Pulmonary artery endothelial cell (primary cell): ENCODE results near the gene ATXN3. TPM values are rescaled to one million over a fixed set of nuclear protein-coding genes. Genes with fewer than 3 reads are reported as not detected.

Experiments used
- DNase-seq: peaks from one replicate; pipeline ENCODE4 v3.0.0-alpha.2; 2011; ENCODE audit warnings: low read depth, low spot score
- total RNA-seq: library from RNA; depleted of rRNA; stranded (reverse); fragments of >200 nt; gene quantifications from 2 replicates; pipeline ENCODE4 v1.2.3, GENCODE V29; 2014

The ATXN3 gene
- 41.7 and 45.5 TPM in 2 replicates for total RNA-seq

DNA sequence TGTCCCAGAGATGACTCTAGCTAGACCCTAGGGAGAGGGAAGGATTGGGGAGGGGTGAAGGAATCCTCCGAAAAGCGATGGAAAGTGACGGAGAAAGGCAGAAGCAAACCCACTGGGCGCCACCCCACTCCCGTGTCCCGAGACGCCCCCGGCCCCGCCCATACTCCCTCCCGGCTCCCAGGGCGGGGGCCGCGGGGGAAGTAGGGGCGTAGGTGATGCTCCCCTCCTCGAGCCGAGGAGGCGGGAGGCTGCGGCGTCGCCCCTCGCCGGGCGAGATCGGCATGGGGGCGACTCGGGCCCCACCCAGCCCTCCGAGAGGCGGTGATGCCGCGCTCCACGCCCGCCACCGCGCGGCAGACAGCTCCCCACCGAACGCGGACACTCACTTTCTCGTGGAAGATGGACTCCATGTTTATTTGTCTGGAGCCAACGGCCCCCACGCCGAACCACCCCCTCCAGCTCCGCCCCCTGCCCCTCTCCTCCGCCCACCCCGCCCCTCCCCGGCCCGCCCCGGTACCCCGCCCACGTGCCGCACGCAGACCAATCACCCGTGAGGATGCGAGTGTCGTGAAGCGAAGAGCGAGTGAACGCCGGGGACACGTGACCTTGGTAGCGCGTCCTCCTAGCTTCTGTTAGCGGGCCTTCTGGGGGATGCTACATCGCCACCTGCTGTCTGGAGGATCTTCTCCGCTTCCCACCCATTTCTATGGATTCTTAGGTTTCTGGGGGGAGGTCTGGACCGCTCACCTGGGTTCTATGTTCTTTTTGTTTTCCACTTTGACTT is at the start of gene ATXN3:
Gene ATXN3 (minus strand): TSS at position 440 of the 784 bp plus-strand sequence. CDS start 30 bp downstream, at position 410.
- DNase-seq, result peak; percentile 96

DNA sequence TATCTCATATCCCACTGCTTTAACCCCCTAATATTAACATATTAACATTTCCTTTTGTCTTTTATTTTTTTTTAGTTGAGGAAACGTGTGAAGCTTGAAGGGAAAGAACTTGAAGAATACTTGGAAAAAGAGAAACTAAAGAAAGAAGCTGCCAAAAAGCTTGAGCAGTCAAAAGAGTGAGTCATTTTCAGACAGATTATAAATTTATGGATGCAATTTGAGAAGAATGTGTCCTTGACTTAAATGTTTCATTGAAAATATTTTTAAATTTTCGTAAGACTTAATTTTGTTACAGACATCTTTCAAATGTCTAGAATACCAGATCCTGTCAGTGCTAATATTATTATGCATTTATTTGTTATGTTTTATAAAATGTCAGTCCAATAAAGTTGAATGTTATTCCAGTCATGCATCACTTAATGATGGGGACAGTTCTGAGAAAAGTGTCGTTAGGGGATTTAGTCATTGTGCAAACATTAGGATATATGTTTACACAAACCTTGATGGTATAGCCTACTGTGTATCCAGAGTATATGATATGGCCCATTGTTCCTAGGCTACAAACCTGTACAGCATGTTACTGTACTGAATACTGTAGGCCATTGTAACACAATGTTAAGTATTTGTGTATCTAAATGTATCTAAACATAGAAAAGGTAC is 48.0 kb upstream of the ATXN3 start:
- DNase-seq, result no peak

DNA sequence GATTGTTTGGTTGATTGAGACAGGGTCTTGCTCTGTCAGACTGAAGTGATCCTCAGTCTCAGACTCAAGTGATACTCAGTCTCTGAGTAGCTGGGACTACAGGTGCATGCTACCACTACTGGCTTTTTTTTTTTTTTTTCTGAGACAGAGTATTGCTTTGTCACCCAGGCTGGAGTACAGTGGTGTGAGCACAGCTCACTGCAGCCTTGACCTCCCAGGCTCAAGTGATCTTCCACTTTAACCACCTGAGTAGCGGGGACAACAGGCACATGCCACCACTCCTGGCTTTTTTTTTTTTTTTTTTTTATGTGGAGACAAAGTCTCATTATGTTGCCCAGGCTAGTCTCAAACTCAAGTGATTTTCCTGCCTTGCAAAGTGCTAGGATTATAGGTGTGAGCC is 47.2 kb upstream of the ATXN3 start:
- DNase-seq, result no peak

DNA sequence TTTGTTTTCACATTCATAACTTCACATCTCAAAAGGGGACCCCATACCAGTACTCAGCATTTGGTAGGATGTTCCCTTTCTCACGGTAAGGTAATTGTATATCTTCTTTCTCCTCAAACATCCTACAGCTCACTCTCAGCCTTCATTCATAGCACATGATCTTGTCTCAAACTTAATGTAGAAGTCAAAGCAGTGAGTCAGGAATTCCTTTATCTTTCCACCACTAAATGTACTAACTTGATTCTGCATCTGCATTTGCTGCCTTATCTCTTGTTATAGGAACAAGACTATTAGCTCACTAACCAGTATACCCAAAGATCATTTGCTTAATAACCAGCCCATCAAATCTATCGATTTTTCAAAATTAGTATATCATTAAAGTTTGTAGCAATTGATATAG is 38.3 kb upstream of the ATXN3 start:
- DNase-seq, result no peak

DNA sequence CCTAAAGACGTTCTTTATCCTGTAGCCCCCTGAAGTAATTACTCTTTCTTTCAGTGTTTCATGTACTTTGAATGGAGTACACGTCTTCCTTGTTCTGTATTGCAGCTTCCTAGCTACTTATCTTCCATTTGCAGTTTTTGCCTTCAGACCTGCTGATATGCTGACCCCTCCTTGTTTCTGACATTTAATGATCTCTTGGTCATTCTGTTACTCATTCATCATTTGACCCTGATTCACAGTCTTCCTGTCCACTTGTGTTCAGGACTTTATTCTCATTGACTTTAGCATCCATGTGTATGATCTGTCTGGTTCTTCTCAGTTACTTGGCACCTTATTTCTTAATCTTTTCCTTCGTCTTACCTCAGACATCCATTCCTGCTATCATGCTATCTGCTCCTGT is 37.6 kb upstream of the ATXN3 start:
- DNase-seq, result no peak

DNA sequence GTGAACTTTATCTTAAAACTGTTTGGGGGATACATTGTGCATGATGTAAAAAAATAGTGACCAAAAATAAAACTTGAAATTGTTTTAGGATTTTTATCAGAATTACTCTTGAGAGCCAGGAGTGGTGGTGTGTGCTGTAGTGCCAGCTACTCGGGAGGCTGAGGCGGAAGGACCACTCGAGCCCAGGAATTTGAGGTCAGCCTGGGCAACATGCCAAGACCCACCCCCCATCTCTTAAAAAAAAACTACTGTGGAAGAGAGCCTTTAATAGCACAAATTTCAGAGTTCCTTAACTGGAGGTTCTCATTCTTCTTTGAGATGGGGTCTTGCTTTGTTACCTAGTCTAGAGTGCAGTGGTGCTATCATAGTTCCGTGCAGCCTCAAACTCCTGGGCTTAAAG is 36.9 kb upstream of the ATXN3 start:
- DNase-seq, result no peak

DNA sequence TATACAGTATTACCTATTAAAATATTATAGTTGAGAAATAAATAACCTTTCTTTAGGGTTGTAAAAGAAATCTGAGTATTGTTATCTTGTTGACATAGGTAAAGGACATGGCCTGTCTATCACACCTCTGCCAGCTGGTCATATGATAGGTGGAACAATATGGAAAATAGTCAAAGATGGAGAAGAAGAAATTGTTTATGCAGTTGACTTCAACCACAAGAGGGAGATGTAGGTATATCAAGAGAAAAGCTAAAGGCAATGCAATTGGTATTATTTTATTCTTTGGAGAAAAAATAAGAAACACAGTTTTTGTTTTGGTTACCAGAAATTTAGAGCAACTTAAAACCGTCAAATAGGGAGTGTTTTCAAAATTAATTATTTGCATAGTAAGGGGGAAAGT is 28.9 kb upstream of the ATXN3 start:
- no peak for DNase-seq

DNA sequence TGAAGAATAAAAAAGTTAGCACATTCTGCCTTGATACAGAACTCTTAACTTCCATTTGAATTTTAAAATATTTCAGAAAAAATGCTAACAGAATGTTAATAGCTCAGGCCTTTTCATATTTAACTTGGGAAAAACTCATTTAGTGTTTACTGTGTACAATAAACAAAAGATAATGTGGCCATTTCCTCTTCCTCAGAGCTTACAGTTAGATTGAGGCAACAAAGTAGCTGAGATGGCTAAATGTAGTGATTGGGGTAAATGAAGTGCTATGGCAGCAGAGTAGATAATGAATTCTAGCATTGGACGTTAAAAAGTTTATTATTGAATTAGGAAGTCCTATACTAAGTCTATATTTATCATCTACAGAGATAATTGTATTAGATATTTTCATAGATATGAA is 28.1 kb upstream of the ATXN3 start:
- DNase-seq, result no peak

DNA sequence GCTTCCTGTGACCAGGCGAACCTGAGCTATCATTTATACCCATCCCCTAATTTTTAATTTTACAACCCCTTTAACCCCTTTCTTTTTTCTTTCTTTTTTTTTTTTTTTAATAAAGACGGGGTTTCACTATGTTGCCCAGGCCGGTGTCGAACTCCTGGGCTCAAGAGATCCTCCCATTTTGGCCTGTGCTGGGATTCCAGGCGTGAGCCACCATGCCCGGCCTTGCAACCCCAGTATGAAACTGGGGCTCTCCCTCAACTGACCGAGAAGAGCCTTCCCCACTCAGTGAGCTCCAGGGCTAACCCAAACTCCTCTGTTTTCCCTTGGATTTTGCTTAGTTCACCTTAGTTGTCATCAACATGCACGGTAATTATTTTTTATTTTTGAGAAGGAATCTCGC is 16.4 kb upstream of the ATXN3 start:
- DNase-seq, result no peak

DNA sequence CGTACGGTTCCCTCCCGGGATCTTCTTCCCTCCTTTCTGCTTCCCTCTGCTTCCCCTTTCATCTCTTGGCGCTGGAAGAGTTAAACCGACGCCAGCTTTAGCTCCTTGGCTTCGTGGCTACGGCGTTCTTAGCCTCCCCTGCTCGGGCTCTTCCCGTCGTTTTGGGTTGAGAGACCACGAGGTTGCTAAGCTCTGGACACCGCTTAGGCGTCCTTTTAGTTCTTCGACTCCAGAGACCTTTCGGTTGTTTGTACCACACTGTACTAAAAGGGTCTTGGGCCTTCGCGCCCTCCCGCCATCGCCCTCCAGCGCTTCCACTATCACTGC is 15.9 kb upstream of the ATXN3 start:
- DNase-seq, result no peak

DNA sequence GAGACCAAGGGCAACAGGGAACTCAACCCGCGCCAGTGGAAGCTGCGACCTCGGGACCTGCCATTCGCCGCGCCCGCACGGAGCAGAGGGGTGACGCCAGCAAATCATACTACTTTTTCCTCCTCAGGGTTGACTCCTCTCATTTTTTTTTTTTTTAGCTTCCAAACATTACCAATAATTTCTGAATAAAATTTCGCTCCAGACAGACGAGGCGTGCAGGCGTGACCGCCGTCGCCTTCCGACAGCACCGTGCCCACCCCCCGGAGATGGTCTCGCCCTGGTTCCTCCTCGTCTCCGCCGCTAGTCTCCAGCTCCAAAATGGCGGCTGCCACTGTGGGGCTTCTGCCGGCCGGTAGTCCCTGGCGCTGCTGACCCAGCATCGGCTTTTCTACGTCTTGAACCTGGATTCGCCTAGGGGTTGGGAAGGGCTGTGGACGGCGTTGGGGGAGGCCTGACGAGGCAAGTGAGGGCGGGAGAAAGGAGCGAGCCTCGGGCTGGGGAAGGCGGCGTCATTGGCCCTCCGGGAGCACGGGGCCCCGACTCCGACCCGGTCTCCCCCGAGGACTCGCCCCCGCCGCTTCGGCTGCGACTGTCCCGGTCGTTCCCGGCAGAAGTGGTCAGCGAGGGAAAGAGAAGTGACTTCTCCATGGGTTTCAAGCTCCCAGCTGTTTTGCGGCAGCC is 15.4 kb upstream of the ATXN3 start, which contains the start of the genes CPSF2 and NDUFB1:
Gene CPSF2 (plus strand): TSS at position 300 of the 681 bp plus-strand sequence. CDS start 9,016 bp downstream, outside the sequence.
Gene NDUFB1 (minus strand): TSS at position 37 of the 681 bp plus-strand sequence. CDS start 4,069 bp downstream, outside the sequence.
- DNase-seq, result peak; percentile 30

DNA sequence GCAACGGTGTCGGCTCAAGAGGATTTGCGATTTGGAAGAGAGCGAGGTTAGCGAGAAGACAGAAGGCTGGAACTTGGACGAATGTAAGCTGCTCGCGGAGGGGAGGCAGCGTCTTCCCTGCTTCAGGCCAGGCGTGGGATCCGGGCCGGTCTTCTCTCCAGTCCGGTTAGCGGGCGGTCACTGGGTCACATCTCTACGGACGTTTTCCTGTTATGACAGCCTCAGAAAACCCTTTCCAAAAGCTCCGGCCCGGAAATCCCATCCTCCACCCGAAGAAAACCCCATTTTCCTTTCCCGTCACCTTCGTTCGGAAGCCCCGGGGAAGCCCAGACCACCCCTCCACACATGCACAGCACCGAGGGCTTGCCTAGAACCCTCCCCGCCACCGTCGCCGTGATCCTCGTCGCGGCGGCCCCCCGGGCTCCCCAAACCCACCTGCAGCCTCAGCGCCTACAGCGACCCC is 14.9 kb upstream of the ATXN3 start:
- no peak for DNase-seq

DNA sequence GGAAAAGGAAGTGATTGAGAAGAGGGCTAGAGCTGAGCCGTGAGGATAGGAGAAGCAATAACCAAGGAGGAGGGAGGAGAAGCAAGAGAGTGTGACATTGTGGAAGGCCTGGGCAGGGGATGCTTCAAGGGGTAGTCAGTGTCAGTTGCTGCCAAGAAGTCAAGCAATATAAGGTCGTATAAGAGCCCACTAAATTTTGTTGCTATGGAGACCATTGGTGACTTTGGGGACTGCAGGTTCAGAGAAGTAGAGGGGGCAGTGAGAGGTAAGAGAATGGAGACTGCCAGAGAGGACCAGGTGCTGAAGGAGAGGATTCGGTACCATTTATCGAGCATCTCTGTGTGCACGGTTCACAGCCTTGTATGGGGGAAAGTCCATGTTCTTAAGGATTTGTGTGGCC is 3.1 kb upstream of the ATXN3 start:
- no peak for DNase-seq

DNA sequence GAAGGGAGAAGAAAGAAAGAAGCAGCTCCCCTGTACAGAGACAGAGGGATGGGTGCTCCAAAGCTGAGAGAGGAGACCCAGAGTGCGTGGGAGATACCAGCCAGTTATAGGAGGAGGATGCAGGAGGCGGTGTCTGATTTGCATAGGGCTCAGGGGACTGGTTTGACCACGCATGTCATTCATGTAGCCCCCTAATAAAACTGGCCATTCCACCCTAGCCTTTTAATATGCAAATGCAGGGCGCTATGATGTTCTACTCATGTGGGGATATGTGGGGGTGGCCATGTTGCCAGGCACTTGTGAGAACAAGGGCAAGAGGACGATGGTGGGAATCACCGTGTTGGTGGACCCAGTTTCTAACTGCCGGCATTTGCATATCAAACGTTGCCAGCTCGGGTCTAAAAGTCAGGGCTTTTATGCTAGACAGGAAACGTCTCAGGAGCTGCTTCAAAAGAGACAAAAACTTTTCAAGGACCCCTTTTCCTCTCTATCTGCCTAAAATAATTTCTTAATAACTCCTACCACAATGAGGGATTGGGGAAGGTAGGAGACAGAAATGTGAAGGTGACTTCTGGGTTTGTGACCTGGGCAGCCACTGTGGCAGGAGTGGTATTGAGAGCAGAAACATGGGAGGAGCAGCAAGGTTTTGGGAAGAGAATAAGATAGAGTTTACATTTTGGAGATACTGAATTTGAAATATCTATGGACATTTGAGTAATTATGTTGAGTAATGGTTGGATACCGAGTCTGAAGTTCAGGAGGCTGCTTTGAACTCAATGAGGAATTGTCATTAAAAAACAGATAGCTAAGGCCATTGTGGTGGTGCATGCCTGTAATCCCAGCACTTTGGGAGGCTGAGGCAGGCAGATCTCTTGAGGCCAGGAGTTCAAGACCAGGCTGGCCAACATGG is 2.2 kb upstream of the ATXN3 start:
- no peak for DNase-seq

DNA sequence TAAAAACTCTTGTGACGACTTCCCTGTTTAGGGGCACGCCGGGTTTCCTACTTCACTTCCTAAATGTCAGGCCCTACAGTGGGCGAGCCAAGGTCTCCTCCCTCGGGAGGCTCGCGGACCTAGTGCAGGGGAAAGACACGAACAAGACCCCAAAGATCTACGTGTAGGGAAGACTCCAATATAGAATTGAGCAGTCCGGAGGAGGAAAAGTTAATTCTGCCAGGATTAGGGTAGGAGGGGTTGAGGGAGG is 564 bp downstream of the ATXN3 start:
- DNase-seq, result no peak

DNA sequence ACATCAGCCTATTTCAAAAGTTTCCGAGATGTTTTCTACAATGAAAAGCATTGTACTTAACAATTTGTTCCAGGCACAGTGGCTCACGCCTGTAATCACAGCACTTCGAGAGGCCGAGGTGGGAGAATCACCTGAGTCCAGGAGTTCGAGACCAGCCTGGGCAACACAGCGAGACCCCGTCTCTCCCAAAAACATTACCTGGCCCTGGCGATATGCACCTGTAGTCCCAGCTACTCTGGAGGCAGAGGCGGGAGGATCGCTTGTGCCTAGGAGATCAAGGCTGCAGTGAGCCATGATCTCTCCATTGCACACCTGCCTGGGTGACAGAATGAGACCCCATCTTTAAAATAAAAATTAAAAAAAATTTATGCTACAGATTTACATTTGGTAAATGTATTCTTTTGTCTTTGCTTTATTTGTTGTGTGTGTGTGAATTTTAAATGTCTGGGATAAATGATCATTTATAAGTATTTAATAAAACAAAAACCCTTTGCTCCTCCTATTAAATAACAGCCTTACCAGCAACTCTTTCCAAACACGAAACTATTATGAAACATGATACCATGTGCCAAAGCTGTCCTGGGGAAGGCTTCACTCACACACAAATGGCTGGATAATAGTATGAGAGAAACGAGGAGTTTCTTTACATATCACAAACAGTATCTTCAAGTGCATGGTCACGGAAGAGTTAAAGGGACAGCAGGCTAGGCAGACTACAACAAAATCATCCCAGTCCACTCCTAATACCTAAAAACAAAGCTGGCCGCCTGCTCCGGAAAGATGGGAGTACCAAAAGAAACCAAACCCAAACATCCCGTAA is 1.1 kb downstream of the ATXN3 start:
- no peak for DNase-seq

DNA sequence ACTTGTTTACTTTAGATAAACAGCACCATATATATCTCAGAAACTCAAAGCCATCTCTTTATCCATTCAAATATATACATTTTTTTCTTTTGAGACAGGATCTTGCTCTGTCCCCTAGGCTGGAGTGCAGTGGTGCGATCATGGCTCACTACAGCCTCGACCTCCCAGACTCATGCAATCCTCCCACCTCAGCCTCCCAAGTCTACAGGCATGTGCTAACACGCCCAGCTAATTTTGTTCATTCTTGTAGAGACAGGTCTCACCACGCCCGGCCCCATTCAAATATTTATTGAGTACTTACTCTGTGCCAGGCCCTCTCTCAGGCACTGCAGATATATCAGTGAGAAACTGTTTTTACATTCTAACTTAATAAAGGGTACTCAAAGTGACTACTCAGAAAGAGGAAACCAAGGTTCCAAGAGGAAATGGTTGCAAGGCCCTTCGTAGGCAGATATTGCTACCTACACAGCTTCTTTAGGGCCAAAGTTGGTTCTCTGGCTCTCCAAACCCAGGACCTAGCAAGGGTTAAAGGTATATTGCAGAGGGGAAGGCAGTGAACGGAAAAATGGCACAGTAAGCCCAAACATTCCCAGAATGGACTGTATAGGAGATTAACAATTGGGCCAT is 2.9 kb downstream of the ATXN3 start:
- no peak for DNase-seq

DNA sequence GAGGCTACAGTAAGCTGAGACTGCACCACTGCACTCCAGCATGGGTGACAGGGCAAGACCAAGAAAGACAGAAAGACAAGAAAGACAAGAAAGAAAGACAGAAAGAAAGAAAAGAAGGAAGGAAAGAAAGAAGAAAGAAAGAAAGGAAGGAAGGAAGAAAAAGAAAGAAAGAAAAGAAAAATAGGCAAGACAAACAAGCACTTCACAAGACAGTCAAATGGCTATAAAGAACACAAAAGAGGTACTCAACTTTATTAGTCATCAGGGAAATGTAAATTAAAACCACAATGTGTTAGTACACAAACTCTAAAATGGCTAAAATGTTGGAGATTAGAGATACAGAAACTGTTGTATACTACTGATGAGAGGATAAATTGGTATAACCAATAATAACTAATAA is 6.6 kb downstream of the ATXN3 start:
- DNase-seq, result no peak

DNA sequence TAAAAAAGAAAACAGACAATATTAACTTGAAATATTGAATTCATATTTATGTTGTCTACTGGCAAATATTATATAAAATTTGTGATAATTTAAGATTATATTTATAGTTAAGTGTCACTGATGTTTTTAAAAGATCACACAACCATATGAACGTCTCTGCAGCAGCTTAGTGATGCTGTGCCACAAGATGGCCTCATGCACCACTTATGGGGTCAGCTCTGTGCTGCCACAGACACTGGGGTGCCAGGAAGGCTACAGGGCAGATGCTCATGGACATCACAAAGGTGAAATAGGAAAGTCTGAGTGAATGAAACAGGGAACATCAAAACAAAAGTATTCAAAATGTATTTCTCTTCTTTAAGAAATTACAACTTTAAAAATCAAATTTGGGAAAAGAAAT is 13.1 kb downstream of the ATXN3 start:
- DNase-seq, result no peak

DNA sequence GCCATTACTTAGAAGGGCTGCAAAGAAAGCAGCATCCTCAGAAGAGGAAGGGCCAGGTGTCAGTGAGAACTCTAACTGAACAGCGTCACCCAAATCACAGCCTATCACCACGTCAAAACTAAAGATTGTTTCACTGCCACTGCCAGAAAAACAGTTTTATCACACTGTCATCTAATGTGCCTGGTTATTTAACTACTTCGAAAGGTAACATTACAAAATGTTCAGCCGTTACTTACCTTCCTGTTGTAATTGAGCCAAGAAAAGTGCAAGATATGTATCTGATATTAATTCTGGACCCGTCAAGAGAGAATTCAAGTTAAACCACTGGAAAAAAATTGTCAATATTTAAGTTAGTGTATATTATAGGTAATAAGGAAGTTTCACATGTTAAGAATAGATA is 17.9 kb downstream of the ATXN3 start:
- DNase-seq, result no peak
